HCT116 (cell line): ENCODE data around the gene CNTF. TPM values are rescaled to one million over a fixed set of nuclear protein-coding genes. Genes with fewer than 3 reads are reported as not detected.

Source experiments
- ATAC-seq: fragments of 200-7000 bp; cut with Tn5 transposase; 2 replicates; pipeline ENCODE4 v1.9.1; 2020; ENCODE audit warnings: mild to moderate bottlenecking, moderate library complexity
- BruUV-seq: library from RNA; stranded (reverse); fragments of 400-500 nt; replicated peaks from 2 replicates; lab custom pipeline; 2021; lab: Mats Ljungman, UMichigan
- CTCF ChIA-PET: fragments of 300-600 bp; sonication (Branson Sonifier 250); formaldehyde crosslinking; loops from one replicate; lab custom pipeline; 2021; ENCODE audit warnings: antibody characterized with exemption; lab: Charles Lee
- POLR2A ChIA-PET: fragments of 300-600, 350-600 bp; sonication (Branson Sonifier 250); formaldehyde crosslinking; loops from one replicate; lab custom pipeline; 2021; ENCODE audit warnings: antibody characterized with exemption; lab: Charles Lee
- RAD21 ChIA-PET, 2 experiments: fragments of 300-600 bp; sonication (Branson Sonifier 250); formaldehyde crosslinking; loops; one replicate each; lab custom pipeline; 2023; ENCODE audit warnings: low total read pairs in 2 of 2; ENCODE audit not compliant: uncharacterized antibody in 2 of 2, unreplicated experiment in 2 of 2, low non-redundant PET in 1 of 2; lab: Charles Lee
- DNase-seq: peaks from one replicate; pipeline ENCODE4 v3.0.0-alpha.2; 2010; ENCODE audit warnings: low read depth, low spot score
- H2AFZ ChIP-seq: fragments of 200-600 bp; shearing (Covaris generic), sonication (generic); 2 replicates; pipeline ENCODE4 v1.6.1; 2017; ENCODE audit warnings: low read depth, mixed run types, mixed read lengths, antibody characterized with exemption, low read length; ENCODE audit not compliant: poor library complexity, severe bottlenecking
- H3K27ac ChIP-seq: 2 replicates; pipeline ENCODE4 v1.5.1; 2012; ENCODE audit warnings: low read depth, low read length
- H3K27me3 ChIP-seq: fragments of 200-600 bp; sonication (generic); 2 replicates; pipeline ENCODE4 v1.6.1; 2016; ENCODE audit warnings: mixed run types, low read length, mixed read lengths; ENCODE audit not compliant: insufficient read depth
- H3K36me3 ChIP-seq, 2 experiments: fragments of 200-500 bp in 1 of 2; fragments of 200-600 bp in 1 of 2; sonication (Bioruptor generic) in 1 of 2; sonication (generic) in 1 of 2; 2 replicates each; pipeline versions ENCODE4 v1.5.1 to v1.6.1; 2014 to 2016; ENCODE audit warnings: low read length in 2 of 2, inconsistent platforms in 1 of 2, mixed read lengths in 1 of 2, mixed run types in 1 of 2; ENCODE audit not compliant: insufficient read depth in 2 of 2, control insufficient read depth in 1 of 2
- H3K4me1 ChIP-seq, 2 experiments: fragments of 200-600 bp in 1 of 2; sonication (generic) in 1 of 2; 2 replicates each; pipeline versions ENCODE4 v1.5.1 to v1.6.1; 2012 to 2017; ENCODE audit warnings: low read length in 2 of 2, inconsistent platforms in 1 of 2, mild to moderate bottlenecking in 1 of 2, mixed read lengths in 1 of 2, mixed run types in 1 of 2, moderate library complexity in 1 of 2; ENCODE audit not compliant: insufficient read depth in 2 of 2, control insufficient read depth in 1 of 2
- H3K4me2 ChIP-seq: fragments of 200-600 bp; sonication (generic); 2 replicates; pipeline ENCODE4 v1.6.1; 2017; ENCODE audit warnings: mixed run types, low read length, mixed read lengths
- H3K4me3 ChIP-seq, 2 experiments: fragments of 200-600 bp in 1 of 2; sonication (generic) in 1 of 2; replicated peaks in 1 of 2; 2 replicates each; pipeline ENCODE4 v1.5.1; 2011 to 2016; ENCODE audit warnings: low read length in 2 of 2, control low read depth in 1 of 2, low read depth in 1 of 2, mild to moderate bottlenecking in 1 of 2, mixed read lengths in 1 of 2, mixed run types in 1 of 2
- H3K79me2 ChIP-seq: fragments of 200-600 bp; sonication (generic); 2 replicates; pipeline ENCODE4 v1.6.1; 2017; ENCODE audit warnings: mild to moderate bottlenecking, mixed run types, low read length, moderate library complexity, mixed read lengths; ENCODE audit not compliant: insufficient read depth
- H3K9ac ChIP-seq: fragments of 200-600 bp; sonication (generic); 2 replicates; pipeline ENCODE4 v1.6.1; 2016; ENCODE audit warnings: low read length, mixed read lengths
- H3K9me2 ChIP-seq: fragments of 200-600 bp; sonication (generic), shearing (Covaris generic); 2 replicates; pipeline ENCODE4 v1.6.1; 2017; ENCODE audit warnings: mixed run types, mild to moderate bottlenecking, moderate library complexity; ENCODE audit not compliant: insufficient read depth
- H3K9me3 ChIP-seq, 2 experiments: fragments of 200-500 bp in 1 of 2; fragments of 200-600 bp in 1 of 2; sonication (Bioruptor generic) in 1 of 2; sonication (generic) in 1 of 2; 2 replicates each; pipeline ENCODE4 v1.6.1; 2014 to 2017; ENCODE audit warnings: low read length in 2 of 2, mixed read lengths in 2 of 2, inconsistent platforms in 1 of 2, low read depth in 1 of 2, mild to moderate bottlenecking in 1 of 2, mixed run types in 1 of 2, moderate library complexity in 1 of 2; ENCODE audit not compliant: control insufficient read depth in 1 of 2, insufficient read depth in 1 of 2
- H4K20me1 ChIP-seq: fragments of 200-600 bp; sonication (generic), shearing (Covaris generic); 2 replicates; pipeline ENCODE4 v1.6.1; 2017; ENCODE audit warnings: mixed run types, mild to moderate bottlenecking, moderate library complexity; ENCODE audit not compliant: insufficient read depth
- CBX3 ChIP-seq: IDR thresholded peaks from 2 replicates; pipeline ENCODE4 v1.6.1; 2012; ENCODE audit warnings: low read depth
- CEBPB ChIP-seq: IDR thresholded peaks from 2 replicates; pipeline ENCODE4 v1.6.1; 2012; ENCODE audit warnings: low read depth
- EGR1 ChIP-seq: IDR thresholded peaks from 2 replicates; pipeline ENCODE4 v1.6.1; 2012; ENCODE audit warnings: low read depth
- ELF1 ChIP-seq: IDR thresholded peaks from 2 replicates; pipeline ENCODE4 v1.6.1; 2012; ENCODE audit warnings: low read depth, borderline replicate concordance
- EZH2 ChIP-seq: fragments of 200-600 bp; sonication (generic); IDR thresholded peaks from 2 replicates; pipeline ENCODE4 v1.6.1; 2017; ENCODE audit warnings: antibody characterized with exemption, mixed run types
- FOSL1 ChIP-seq: IDR thresholded peaks from 2 replicates; pipeline ENCODE4 v1.6.1; 2012; ENCODE audit warnings: low read depth
- POLR2A ChIP-seq: IDR thresholded peaks from 2 replicates; pipeline ENCODE4 v1.7.0; 2011; ENCODE audit warnings: borderline replicate concordance; ENCODE audit not compliant: insufficient read depth, insufficient read length; ENCODE audit errors: extremely low read depth
- POLR2AphosphoS5 ChIP-seq: IDR thresholded peaks from 2 replicates; pipeline ENCODE4 v1.6.1; 2011; ENCODE audit warnings: mild to moderate bottlenecking, low read depth, low read length, moderate library complexity
- RAD21 ChIP-seq: IDR thresholded peaks from 2 replicates; pipeline ENCODE4 v1.6.1; 2012; ENCODE audit warnings: low read depth, mild to moderate bottlenecking
- REST ChIP-seq: IDR thresholded peaks from 2 replicates; pipeline ENCODE4 v1.6.1; 2012; ENCODE audit warnings: low read depth
- SIN3A ChIP-seq: IDR thresholded peaks from 2 replicates; pipeline ENCODE4 v1.6.1; 2012; ENCODE audit warnings: low read depth
- SP1 ChIP-seq: IDR thresholded peaks from 2 replicates; pipeline ENCODE4 v1.6.1; 2012; ENCODE audit warnings: low read depth
- SRF ChIP-seq: IDR thresholded peaks from 2 replicates; pipeline ENCODE4 v1.6.1; 2012; ENCODE audit warnings: low read depth
- TCF7L2 ChIP-seq: IDR thresholded peaks from 2 replicates; pipeline ENCODE4 v1.7.0; 2011; ENCODE audit warnings: borderline replicate concordance, inconsistent platforms; ENCODE audit not compliant: insufficient read depth, insufficient read length; ENCODE audit errors: extremely low read depth
- YY1 ChIP-seq: IDR thresholded peaks from 2 replicates; pipeline ENCODE4 v1.6.1; 2011; ENCODE audit warnings: low read length, low read depth, moderate library complexity, mild to moderate bottlenecking; ENCODE audit not compliant: insufficient replicate concordance; ENCODE audit errors: extremely low read depth
- ZFX ChIP-seq: fragments of 450-650 bp; IDR thresholded peaks from 2 replicates; pipeline ENCODE4 v1.6.1; 2017
- ZNF274 ChIP-seq: fragments of 200-500 bp; sonication (Bioruptor generic); IDR thresholded peaks from 2 replicates; pipeline ENCODE4 v1.6.1; 2014; ENCODE audit warnings: mild to moderate bottlenecking, low read depth, low read length, inconsistent platforms
- intact Hi-C: fragments of 100-400 bp; cut with micrococcal nuclease; formaldehyde crosslinking; loops from 2 replicates; pipeline ENCODE4 v1.10.0; 2022
- total RNA-seq: library from RNA; stranded (reverse); gene quantifications from one replicate; pipeline ENCODE4 v1.2.1, GENCODE V29; 2021; ENCODE audit not compliant: unreplicated experiment
- TF ChIP-seq, protein P1 (sequence below): IDR thresholded peaks from 2 replicates; pipeline ENCODE4 v1.6.1; 2012
- TF ChIP-seq, protein P2 (sequence below): IDR thresholded peaks from 2 replicates; pipeline ENCODE4 v1.6.1; 2011; ENCODE audit warnings: mild to moderate bottlenecking, low read length, moderate library complexity; ENCODE audit not compliant: insufficient replicate concordance; ENCODE audit errors: extremely low read depth
- TF ChIP-seq, protein P3 (sequence below), 3 experiments: fragments of 200-600 bp in 1 of 3; sonication (generic) in 1 of 3; IDR thresholded peaks in 2 of 3; conservative IDR thresholded peaks in 1 of 3; 2 replicates each; pipeline ENCODE4 v1.5.1; 2012 to 2017; ENCODE audit warnings: low read depth in 2 of 3, low read length in 2 of 3, antibody characterized with exemption in 1 of 3, borderline replicate concordance in 1 of 3, control low read depth in 1 of 3, mild to moderate bottlenecking in 1 of 3, mixed read lengths in 1 of 3, mixed run types in 1 of 3, moderate library complexity in 1 of 3; ENCODE audit not compliant: insufficient read depth in 1 of 3

The CNTF gene
- total RNA-seq, 1 experiment from 2014 or later: 2.3 TPM

GRCh38 chr11:58577555-58578135 is 44.8 kb upstream of the CNTF start:
- BruUV-seq: TSS peak; percentile 81
- ATAC-seq (peak; percentile 59), DNase-seq (no peak)
- Histone ChIP-seq H3K36me3 (no peaks in the 10 kb centered on the region), H3K4me2 (peak overlapping the region; percentile 77), H3K27me3 (no peaks in the 10 kb centered on the region), H4K20me1 (peaks cover 4% of the 10 kb centered on the region; the same call in 1 of the 2 replicates), H2AFZ (no peak overlapping the region), H3K4me1 (peaks cover 21 to 37% of the 10 kb centered on the region in 2 experiments), H3K4me3 (peak overlapping the region; percentile 68 to 88), H3K27ac (peak overlapping the region; percentile 95), H3K9me3 (no peaks in the 10 kb centered on the region), H3K79me2 (peaks cover 44% of the 10 kb centered on the region), H3K9me2 (no peaks in the 10 kb centered on the region), H3K9ac (peak overlapping the region; percentile 95)
- ChIA-PET POLR2A (no interaction called here), RAD21 (no interaction called here), CTCF (interaction anchor here (1.3 to 3.2 kb wide), 3 partner anchors 10 to 96 kb away, joined by 4 to 21 read pairs (median 15); no protein-coding TSS in a partner anchor)
- intact Hi-C loops: loop anchor here (2.0 to 5.0 kb wide), 7 partner anchors 97 to 910 kb away; partner anchors contain the start of genes FAM111A, MED19, TMX2 and ZDHHC5
- TF ChIP-seq CBX3 (no peak), ZFX (peak; percentile 56), EGR1 (no peak), ELF1 (no peak), SP1 (no peak), EZH2 (no peak), RAD21 (no peak), TCF7L2 (no peak), YY1 (no peak), POLR2AphosphoS5 (peak; percentile 78), ZNF274 (no peak), REST (no peak), POLR2A (peak; percentile 75), SRF (no peak), CEBPB (no peak; the same call in 1 of the 2 replicates), FOSL1 (peak; percentile 65; the same call in 1 of the 2 replicates), SIN3A (0 out of 2 replicates have a peak, but pooled peaks have one; percentile 37)
- TF ChIP-seq, protein P1, sequence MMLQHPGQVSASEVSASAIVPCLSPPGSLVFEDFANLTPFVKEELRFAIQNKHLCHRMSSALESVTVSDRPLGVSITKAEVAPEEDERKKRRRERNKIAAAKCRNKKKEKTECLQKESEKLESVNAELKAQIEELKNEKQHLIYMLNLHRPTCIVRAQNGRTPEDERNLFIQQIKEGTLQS: no peak
- TF ChIP-seq, protein P2, sequence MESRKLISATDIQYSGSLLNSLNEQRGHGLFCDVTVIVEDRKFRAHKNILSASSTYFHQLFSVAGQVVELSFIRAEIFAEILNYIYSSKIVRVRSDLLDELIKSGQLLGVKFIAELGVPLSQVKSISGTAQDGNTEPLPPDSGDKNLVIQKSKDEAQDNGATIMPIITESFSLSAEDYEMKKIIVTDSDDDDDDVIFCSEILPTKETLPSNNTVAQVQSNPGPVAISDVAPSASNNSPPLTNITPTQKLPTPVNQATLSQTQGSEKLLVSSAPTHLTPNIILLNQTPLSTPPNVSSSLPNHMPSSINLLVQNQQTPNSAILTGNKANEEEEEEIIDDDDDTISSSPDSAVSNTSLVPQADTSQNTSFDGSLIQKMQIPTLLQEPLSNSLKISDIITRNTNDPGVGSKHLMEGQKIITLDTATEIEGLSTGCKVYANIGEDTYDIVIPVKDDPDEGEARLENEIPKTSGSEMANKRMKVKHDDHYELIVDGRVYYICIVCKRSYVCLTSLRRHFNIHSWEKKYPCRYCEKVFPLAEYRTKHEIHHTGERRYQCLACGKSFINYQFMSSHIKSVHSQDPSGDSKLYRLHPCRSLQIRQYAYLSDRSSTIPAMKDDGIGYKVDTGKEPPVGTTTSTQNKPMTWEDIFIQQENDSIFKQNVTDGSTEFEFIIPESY: no peak
- TF ChIP-seq, protein P3, sequence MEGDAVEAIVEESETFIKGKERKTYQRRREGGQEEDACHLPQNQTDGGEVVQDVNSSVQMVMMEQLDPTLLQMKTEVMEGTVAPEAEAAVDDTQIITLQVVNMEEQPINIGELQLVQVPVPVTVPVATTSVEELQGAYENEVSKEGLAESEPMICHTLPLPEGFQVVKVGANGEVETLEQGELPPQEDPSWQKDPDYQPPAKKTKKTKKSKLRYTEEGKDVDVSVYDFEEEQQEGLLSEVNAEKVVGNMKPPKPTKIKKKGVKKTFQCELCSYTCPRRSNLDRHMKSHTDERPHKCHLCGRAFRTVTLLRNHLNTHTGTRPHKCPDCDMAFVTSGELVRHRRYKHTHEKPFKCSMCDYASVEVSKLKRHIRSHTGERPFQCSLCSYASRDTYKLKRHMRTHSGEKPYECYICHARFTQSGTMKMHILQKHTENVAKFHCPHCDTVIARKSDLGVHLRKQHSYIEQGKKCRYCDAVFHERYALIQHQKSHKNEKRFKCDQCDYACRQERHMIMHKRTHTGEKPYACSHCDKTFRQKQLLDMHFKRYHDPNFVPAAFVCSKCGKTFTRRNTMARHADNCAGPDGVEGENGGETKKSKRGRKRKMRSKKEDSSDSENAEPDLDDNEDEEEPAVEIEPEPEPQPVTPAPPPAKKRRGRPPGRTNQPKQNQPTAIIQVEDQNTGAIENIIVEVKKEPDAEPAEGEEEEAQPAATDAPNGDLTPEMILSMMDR (IDR thresholded peaks at IDR 0.05 in 2 of 3, conservative IDR thresholded peaks at IDR 0.05 in 1 of 3; ENCODE audit: borderline replicate concordance in 1 of 3, insufficient read depth in 1 of 3, low read depth in 2 of 3, low read length in 2 of 3): no peak
